Coronary artery (tissue), 2 donors: ENCODE measurements around the gene NUAK2.
A peak's percentile ranks its signal among the peaks of the same experiment; 100 is the strongest.
"Not testable (repeated sequence)": the region's sequence is repeated elsewhere in the genome, so short reads cannot be mapped to it uniquely, and the experiment has no call there.

Experiments
- DNase-seq: peaks from one replicate; pipeline ENCODE4 v3.0.0-alpha.2; 2017; ENCODE audit warnings: low spot score
- H3K27ac ChIP-seq, 2 donors: fragments of 200-600 bp; sonication (generic); one replicate each; pipeline ENCODE4 v1.5.1; 2016 to 2019
- H3K4me3 ChIP-seq: fragments of 200-600 bp; sonication (generic); 2 replicates; pipeline ENCODE4 v1.5.1; 2016; ENCODE audit warnings: mild to moderate bottlenecking, moderate library complexity
- TF ChIP-seq, protein P1 (sequence below): fragments of 200-600 bp; sonication (generic); IDR thresholded peaks from one replicate; pipeline ENCODE4 v1.5.1; 2019; ENCODE audit warnings: antibody characterized with exemption

The NUAK2 gene

DNA sequence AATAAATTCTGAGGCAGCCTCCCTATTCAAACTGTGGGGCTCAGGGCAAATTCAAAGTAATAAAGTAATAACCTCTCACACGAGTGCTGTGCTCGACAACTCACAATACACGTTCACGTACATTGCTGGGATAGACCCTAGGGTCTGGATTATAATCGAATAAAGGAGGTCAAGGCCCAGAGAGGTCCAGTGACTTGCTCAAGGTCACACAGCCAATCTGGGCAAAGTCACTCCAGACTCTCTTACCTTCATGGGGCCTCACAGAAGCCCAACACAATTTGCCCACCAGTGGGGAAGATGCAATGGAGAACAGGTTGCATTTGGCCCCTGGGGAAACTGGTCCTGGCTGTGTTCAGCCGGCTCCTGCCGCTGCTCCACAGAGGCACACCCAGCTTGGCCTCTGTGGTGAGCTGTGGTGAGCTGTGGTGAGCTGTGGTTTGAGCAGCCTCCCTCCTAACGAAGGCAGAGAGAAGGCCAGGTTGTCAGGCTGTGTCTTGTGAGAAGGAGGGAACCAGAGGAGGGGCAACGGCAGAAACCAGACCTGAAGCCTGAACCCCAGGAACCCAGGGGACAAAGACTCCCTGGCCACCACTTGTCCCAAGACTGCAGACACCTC is 35.1 kb downstream of the NUAK2 start:
- Histone ChIP-seq H3K27ac (no peak overlapping the region), H3K4me3 (no peak overlapping the region)
- TF ChIP-seq, protein P1, sequence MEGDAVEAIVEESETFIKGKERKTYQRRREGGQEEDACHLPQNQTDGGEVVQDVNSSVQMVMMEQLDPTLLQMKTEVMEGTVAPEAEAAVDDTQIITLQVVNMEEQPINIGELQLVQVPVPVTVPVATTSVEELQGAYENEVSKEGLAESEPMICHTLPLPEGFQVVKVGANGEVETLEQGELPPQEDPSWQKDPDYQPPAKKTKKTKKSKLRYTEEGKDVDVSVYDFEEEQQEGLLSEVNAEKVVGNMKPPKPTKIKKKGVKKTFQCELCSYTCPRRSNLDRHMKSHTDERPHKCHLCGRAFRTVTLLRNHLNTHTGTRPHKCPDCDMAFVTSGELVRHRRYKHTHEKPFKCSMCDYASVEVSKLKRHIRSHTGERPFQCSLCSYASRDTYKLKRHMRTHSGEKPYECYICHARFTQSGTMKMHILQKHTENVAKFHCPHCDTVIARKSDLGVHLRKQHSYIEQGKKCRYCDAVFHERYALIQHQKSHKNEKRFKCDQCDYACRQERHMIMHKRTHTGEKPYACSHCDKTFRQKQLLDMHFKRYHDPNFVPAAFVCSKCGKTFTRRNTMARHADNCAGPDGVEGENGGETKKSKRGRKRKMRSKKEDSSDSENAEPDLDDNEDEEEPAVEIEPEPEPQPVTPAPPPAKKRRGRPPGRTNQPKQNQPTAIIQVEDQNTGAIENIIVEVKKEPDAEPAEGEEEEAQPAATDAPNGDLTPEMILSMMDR, result no peak
- no peak for DNase-seq

DNA sequence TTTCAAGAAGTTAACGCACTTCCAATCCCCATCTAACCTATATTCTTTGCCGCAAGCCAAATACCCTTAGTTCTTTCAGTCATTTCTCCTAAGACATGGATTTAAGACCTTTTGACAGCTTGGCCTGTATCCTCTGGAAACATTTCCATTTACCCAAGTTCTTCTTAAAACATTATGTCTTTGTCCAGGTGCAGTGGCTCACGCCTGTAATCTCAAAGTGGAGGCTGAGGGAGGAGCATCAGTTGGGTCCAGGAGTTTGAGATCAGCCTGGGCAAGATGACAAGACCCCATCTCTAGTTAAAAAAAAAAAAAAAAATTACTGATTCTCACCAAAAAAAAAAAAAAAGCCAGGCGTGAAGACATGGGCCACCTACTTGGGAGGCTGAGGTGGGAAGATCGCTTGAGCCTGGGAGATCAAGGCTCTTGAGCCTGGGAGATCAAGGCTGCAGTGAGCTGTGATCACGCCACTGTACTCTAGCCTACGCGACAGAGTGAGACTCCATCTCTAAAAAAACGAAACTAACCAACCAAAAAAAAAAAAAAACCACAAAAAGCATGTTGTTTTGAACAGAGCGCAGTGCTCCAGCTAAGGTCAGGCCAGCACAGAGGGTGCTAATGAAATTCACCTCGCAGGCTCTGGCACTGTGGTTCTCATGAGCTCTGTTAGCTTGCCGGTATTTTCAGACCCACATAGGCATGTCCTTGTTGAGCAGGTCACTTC is 36.0 kb downstream of the NUAK2 start:
- TF ChIP-seq, protein P1, result no peak
- DNase-seq, result no peak
- H3K4me3 ChIP-seq, result no peak overlapping the region
- H3K27ac ChIP-seq, result peak overlapping the region in 1 of 2 donors; percentile 5

DNA sequence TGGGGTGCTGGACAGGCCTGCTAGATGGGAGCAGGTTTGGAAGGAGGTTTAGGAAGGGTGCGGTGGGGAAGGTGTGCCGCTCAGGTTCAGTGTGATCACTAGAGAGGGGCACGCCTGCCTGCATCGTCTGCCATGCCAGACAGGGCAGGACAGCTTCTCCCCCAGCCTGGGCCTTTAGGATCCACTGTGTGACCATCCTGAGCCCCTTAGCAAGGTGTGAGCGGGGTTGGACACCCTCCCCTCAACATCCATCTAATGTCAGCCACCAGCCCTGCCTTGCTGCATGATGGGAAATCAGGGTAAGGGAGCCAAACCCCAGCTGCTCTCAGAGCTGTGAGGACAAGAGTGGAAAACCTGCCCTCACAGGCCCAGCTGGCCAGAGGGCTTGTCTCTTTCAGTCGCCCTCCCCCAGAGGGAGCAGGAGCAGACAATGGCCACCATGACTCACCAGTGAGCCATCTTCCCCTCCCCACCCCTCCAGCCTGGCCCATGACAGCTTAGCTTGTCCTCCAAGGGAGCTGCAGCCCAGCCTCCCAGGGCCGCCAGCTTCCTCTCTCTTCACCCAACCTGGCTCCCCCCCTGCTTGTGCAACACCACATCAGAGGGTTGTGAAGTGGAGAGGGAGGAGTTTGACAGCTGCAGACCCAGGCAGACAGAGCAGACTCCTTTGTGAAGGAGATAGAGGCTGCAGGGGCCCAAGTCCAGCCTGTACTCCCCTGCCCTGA is 37.0 kb downstream of the NUAK2 start:
- Histone ChIP-seq H3K4me3 (no peak overlapping the region), H3K27ac (peak overlapping the region in 1 of 2 donors; percentile 66)
- DNase-seq, result peak; percentile 81
- TF ChIP-seq, protein P1, result no peak

DNA sequence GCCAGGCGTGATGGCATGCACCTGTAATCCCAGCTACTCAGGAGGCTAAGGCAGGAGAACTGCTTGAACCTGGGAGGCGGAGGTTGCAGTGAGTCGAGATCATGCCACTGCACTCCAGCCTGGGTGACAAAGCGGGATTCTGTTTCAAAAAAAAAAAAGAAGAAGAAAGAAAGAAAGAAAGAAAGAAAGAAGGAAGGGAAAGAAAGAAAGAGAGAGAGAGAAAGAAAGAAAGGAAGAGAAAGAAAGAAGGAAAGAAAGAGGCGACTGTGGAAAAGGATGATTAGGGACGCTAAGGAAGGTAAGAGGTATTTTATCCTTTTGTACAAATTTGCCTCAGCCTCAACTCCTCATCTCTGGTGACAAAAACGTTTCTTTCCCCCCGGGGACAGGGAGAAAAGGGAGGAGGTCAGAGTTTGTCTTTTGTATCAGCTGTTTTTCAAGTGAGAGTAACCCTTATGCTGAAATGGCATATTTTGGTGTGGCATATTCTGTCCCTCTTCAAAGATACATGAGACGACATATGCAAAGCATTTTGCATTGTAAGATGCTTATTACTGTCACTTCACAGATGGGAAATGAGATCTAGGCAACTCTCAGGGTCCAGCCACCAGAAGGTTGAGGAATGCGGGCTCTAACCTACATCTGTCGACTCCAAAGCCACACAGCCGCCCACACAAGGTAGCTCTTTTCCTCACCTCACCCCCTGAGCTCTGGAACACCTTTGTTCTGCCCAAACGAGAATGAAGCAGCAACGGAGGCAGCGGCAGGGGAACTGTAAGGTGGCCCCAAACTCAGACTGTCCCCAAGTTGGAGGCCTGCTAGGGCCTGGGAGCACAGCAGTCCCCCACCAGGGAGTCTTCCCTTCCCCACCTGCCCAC is 38.0 kb downstream of the NUAK2 start:
- no peak for DNase-seq
- no peak overlapping the region for H3K27ac ChIP-seq
- TF ChIP-seq, protein P1, result no peak
- H3K4me3 ChIP-seq, result no peak overlapping the region

DNA sequence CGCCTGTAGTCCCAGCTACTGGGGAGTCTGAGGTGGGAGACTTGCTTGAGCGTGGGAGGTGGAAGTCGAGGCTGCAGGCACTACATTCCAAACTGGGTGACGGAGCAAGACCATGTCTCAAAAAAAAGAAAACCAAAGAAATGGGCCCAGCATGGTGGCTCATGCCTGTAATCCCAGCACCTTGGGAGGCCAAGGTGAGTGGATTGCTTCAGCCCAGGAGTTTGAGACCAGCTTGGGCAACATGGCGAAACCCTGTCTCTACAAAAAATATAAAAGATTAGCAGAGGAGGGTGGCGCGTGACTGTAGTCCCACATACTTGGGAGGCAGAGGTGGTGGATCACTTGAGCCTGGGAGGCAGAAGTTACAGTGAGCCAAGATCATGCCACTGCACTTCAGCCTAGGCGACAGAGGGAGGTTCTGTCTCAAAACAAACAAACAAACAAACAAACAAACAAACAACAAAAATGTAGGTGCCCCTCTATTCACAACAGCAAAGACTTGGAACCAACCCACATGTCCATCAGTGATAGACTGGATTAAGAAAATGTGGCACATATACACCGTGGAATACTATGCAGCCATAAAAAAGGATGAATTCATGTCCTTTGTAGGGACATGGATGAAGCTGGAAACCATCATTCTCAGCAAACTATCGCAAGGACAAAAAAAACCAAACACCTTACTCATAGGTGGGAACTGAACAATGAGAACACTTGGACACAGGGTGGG is 40.7 kb downstream of the NUAK2 start:
- not testable (repeated sequence) for DNase-seq, H3K4me3 ChIP-seq, H3K27ac ChIP-seq

DNA sequence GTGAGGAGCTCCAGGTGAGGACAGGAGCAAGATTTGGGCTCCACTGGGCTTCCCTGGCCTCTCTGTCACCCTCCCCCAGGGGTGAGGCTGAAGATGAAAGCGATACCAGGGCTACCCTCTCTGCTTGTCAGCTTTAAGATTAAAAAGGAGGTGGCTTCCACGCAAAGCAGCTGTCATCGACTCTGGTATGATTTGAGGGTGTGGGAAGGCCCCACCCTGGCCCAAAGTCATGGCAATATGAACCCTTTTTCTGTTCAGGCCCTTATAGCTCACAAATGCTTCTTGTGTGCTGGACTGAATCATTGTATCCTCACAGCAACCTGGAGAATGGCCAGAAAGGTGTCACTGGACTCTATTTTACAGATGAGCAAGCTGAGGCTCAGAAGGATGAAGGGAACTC is 41.6 kb downstream of the NUAK2 start:
- Histone ChIP-seq H3K27ac (no peak overlapping the region), H3K4me3 (no peak overlapping the region)
- DNase-seq, result no peak
- TF ChIP-seq, protein P1, result no peak
